Omental fat pad (tissue), 4 donors: ENCODE data around the gene ABCB9. TPM values are rescaled to one million over a fixed set of nuclear protein-coding genes. Genes with fewer than 3 reads are reported as not detected.

ENCODE experiments used
- ATAC-seq: fragments of 150-250 bp; one replicate; pipeline ENCODE4 v1.9.1; 2016; ENCODE audit warnings: mild to moderate bottlenecking, moderate library complexity; ENCODE audit not compliant: low FRiP score
- DNase-seq: peaks from one replicate; pipeline ENCODE4 v3.0.0-alpha.2; 2019; ENCODE audit warnings: low spot score
- CTCF ChIP-seq, 3 donors: fragments of 450-650 bp; IDR thresholded peaks; one replicate each; pipeline ENCODE4 v1.5.1; 2016 to 2017; ENCODE audit warnings: antibody characterized with exemption in 3 of 3, mild to moderate bottlenecking in 3 of 3, moderate library complexity in 2 of 3
- total RNA-seq, 4 donors: library from RNA; depleted of rRNA; stranded (reverse); fragments of >200 nt; gene quantifications; one replicate each; pipeline ENCODE4 v1.1.0, GENCODE V29; 2016

The ABCB9 gene
- total RNA-seq, 4 donors from 2014 or later, result 1.3 to 4.7 (median 2.7) TPM

- DNase-seq, result no peak
- no peak for ATAC-seq
- no peak for TF ChIP-seq CTCF (IDR thresholded peaks at IDR 0.05)
Measured at GRCh38 chr12:122949816-122950675, 16.2 kb downstream of the ABCB9 start.

GRCh38 chr12:122949405-122949804 is 16.9 kb downstream of the ABCB9 start:
- ATAC-seq, result no peak
- no peak for DNase-seq
- TF ChIP-seq CTCF (IDR thresholded peaks at IDR 0.05), result no peak

- DNase-seq (no peak), ATAC-seq (no peak)
- TF ChIP-seq CTCF (IDR thresholded peaks at IDR 0.05), result no peak
Measured at GRCh38 chr12:122948605-122949004, 17.7 kb downstream of the ABCB9 start.

GRCh38 chr12:122947352-122947792 is 18.9 kb downstream of the ABCB9 start:
- ATAC-seq (peak; percentile 21), DNase-seq (no peak)
- no peak for TF ChIP-seq CTCF (IDR thresholded peaks at IDR 0.05)

GRCh38 chr12:122946690-122947341 is 19.4 kb downstream of the ABCB9 start:
- DNase-seq, result peak; percentile 77
- ATAC-seq, result peak; percentile 78
- TF ChIP-seq CTCF (IDR thresholded peaks at IDR 0.05), result no peak

- DNase-seq (no peak), ATAC-seq (no peak)
- no peak for TF ChIP-seq CTCF (IDR thresholded peaks at IDR 0.05)
Measured at GRCh38 chr12:122944605-122945592, 21.4 kb downstream of the ABCB9 start.
